GM23248 (cell line): Measurements from ENCODE around the gene NOTCH1.

Source experiments
- EZH2 ChIP-seq: fragments of 200-600 bp; sonication (generic); IDR thresholded peaks from 2 replicates; pipeline ENCODE4 v1.6.1; 2018; ENCODE audit warnings: antibody characterized with exemption, mild to moderate bottlenecking; ENCODE audit not compliant: insufficient read depth, poor library complexity, severe bottlenecking
- EZH2phosphoT487 ChIP-seq: fragments of 200-600 bp; sonication (generic); IDR thresholded peaks from 2 replicates; pipeline ENCODE4 v1.6.1; 2018; ENCODE audit warnings: antibody characterized with exemption, moderate library complexity, mild to moderate bottlenecking, low read depth; ENCODE audit not compliant: insufficient read depth

- TF ChIP-seq EZH2 (no peak), EZH2phosphoT487 (no peak)
Measured at GRCh38 chr9:136552117-136552703, 6.4 kb upstream of the NOTCH1 start.
